H9 (cell line): ENCODE measurements around the gene HARS1. TPM values are rescaled to one million over a fixed set of nuclear protein-coding genes. Genes with fewer than 3 reads are reported as not detected.

ENCODE experiments used
- DNase-seq: peaks from one replicate; pipeline ENCODE4 v3.0.0-alpha.2; 2017
- H2AFZ ChIP-seq: one replicate; pipeline ENCODE4 v1.6.1; 2013; ENCODE audit warnings: mild to moderate bottlenecking, low read length, control low read depth, moderate library complexity
- H2AK5ac ChIP-seq: 2 replicates; pipeline ENCODE4 v1.6.1; 2013; ENCODE audit warnings: low read length, control low read depth, mixed read lengths; ENCODE audit not compliant: insufficient read length
- H2BK120ac ChIP-seq: one replicate; pipeline ENCODE4 v1.6.1; 2013; ENCODE audit warnings: low read depth, mild to moderate bottlenecking, low read length, control low read depth, inconsistent platforms; ENCODE audit not compliant: poor library complexity, severe bottlenecking
- H2BK12ac ChIP-seq: 2 replicates; pipeline ENCODE4 v1.6.1; 2013; ENCODE audit warnings: low read length, control low read depth, mixed read lengths, low read depth; ENCODE audit not compliant: insufficient read length
- H2BK15ac ChIP-seq: 2 replicates; pipeline ENCODE4 v1.6.1; 2013; ENCODE audit warnings: low read depth, low read length, control low read depth
- H2BK20ac ChIP-seq: one replicate; pipeline ENCODE4 v1.6.1; 2013; ENCODE audit warnings: low read depth, mild to moderate bottlenecking, low read length, control low read depth, inconsistent platforms; ENCODE audit not compliant: poor library complexity, severe bottlenecking
- H2BK5ac ChIP-seq: 2 replicates; pipeline ENCODE4 v1.6.1; 2013; ENCODE audit warnings: low read length, control low read depth, mixed read lengths; ENCODE audit not compliant: insufficient read length
- H3K14ac ChIP-seq: 2 replicates; pipeline ENCODE4 v1.6.1; 2013; ENCODE audit warnings: low read length, control low read depth; ENCODE audit not compliant: insufficient read depth
- H3K18ac ChIP-seq: 2 replicates; pipeline ENCODE4 v1.6.1; 2013; ENCODE audit warnings: low read depth, mild to moderate bottlenecking, mixed read lengths, low read length, control low read depth; ENCODE audit not compliant: insufficient read length
- H3K23ac ChIP-seq: 2 replicates; pipeline ENCODE4 v1.6.1; 2013; ENCODE audit warnings: low read length, control low read depth, mixed read lengths, low read depth; ENCODE audit not compliant: insufficient read length
- H3K23me2 ChIP-seq: 2 replicates; pipeline ENCODE4 v1.6.1; 2013; ENCODE audit warnings: low read depth, mild to moderate bottlenecking, mixed read lengths, low read length, control low read depth; ENCODE audit not compliant: insufficient read length, poor library complexity, severe bottlenecking
- H3K27ac ChIP-seq: 2 replicates; pipeline ENCODE4 v1.5.1; 2013; ENCODE audit warnings: low read length, control low read depth, mixed read lengths, low read depth; ENCODE audit not compliant: insufficient read length
- H3K27me3 ChIP-seq: 2 replicates; pipeline ENCODE4 v1.6.1; 2013; ENCODE audit warnings: low read length, control low read depth, inconsistent platforms; ENCODE audit not compliant: insufficient read depth
- H3K4ac ChIP-seq: 2 replicates; pipeline ENCODE4 v1.6.1; 2013; ENCODE audit warnings: low read depth, mild to moderate bottlenecking, control low read depth, inconsistent platforms, low read length, moderate library complexity
- H3K4me1 ChIP-seq: 2 replicates; pipeline ENCODE4 v1.6.1; 2013; ENCODE audit warnings: low read length, control low read depth, inconsistent platforms; ENCODE audit not compliant: insufficient read depth
- H3K4me2 ChIP-seq: 2 replicates; pipeline ENCODE4 v1.6.1; 2013; ENCODE audit warnings: low read length, control low read depth, mixed read lengths; ENCODE audit not compliant: insufficient read length, insufficient read depth
- H3K56ac ChIP-seq: 2 replicates; pipeline ENCODE4 v1.6.1; 2013; ENCODE audit warnings: low read depth, mild to moderate bottlenecking, mixed read lengths, low read length, control low read depth; ENCODE audit not compliant: insufficient read length
- H3K79me1 ChIP-seq: 2 replicates; pipeline ENCODE4 v1.6.1; 2013; ENCODE audit warnings: low read depth, mild to moderate bottlenecking, moderate library complexity, low read length, control low read depth, inconsistent platforms; ENCODE audit not compliant: insufficient read depth, poor library complexity, severe bottlenecking
- H3K79me2 ChIP-seq: 2 replicates; pipeline ENCODE4 v1.6.1; 2013; ENCODE audit warnings: low read length, control low read depth, inconsistent platforms; ENCODE audit not compliant: insufficient read depth
- H3K9ac ChIP-seq: 2 replicates; pipeline ENCODE4 v1.6.1; 2013; ENCODE audit warnings: low read length, control low read depth, mixed read lengths; ENCODE audit not compliant: insufficient read length; ENCODE audit errors: extremely low read depth
- H3K9me3 ChIP-seq: one replicate; pipeline ENCODE4 v1.6.1; 2013; ENCODE audit warnings: low read depth, low read length, inconsistent platforms; ENCODE audit not compliant: control insufficient read depth
- H3T11ph ChIP-seq: one replicate; pipeline ENCODE4 v1.6.1; 2013; ENCODE audit warnings: mild to moderate bottlenecking, low read length, control low read depth, inconsistent platforms
- H4K20me1 ChIP-seq: one replicate; pipeline ENCODE4 v1.6.1; 2013; ENCODE audit not compliant: control insufficient read depth, insufficient read length, insufficient read depth
- H4K5ac ChIP-seq: 2 replicates; pipeline ENCODE4 v1.6.1; 2013; ENCODE audit warnings: low read depth, mild to moderate bottlenecking, mixed read lengths, low read length, control low read depth; ENCODE audit not compliant: insufficient read length
- H4K8ac ChIP-seq: replicated peaks from 2 replicates; pipeline ENCODE4 v1.6.1; 2013; ENCODE audit warnings: low read length, control low read depth, mixed read lengths, low read depth; ENCODE audit not compliant: insufficient read length
- H4K91ac ChIP-seq: 2 replicates; pipeline ENCODE4 v1.6.1; 2013; ENCODE audit warnings: low read depth, mild to moderate bottlenecking, moderate library complexity, mixed read lengths, low read length, control low read depth; ENCODE audit not compliant: insufficient read length
- H3K27ac Mint-ChIP-seq, 3 experiments: 2 replicates in 2 of 3; 3 replicates in 1 of 3; pipeline ENCODE4 v1.8.0; 2020 to 2021; ENCODE audit warnings: mixed read lengths in 3 of 3, mild to moderate bottlenecking in 1 of 3, moderate library complexity in 1 of 3
- H3K27me3 Mint-ChIP-seq: 2 replicates; pipeline ENCODE4 v1.8.0; 2021; ENCODE audit warnings: low read depth, mild to moderate bottlenecking, moderate library complexity, mixed read lengths
- H3K36me3 Mint-ChIP-seq, 3 experiments: 2 replicates in 2 of 3; 3 replicates in 1 of 3; pipeline ENCODE4 v1.8.0; 2020 to 2021; ENCODE audit warnings: low read depth in 3 of 3, mixed read lengths in 3 of 3; ENCODE audit not compliant: insufficient read depth in 1 of 3
- H3K4me1 Mint-ChIP-seq, 2 experiments: 2 replicates each; pipeline ENCODE4 v1.8.0; 2020; ENCODE audit warnings: mixed read lengths in 2 of 2
- H3K4me3 Mint-ChIP-seq, 2 experiments: 2 replicates in 1 of 2; 3 replicates in 1 of 2; pipeline ENCODE4 v1.8.0; 2020 to 2021; ENCODE audit warnings: mild to moderate bottlenecking in 2 of 2, mixed read lengths in 2 of 2, moderate library complexity in 1 of 2
- H3K9me3 Mint-ChIP-seq, 2 experiments: 2 replicates in 1 of 2; 3 replicates in 1 of 2; pipeline ENCODE4 v1.8.0; 2020; ENCODE audit warnings: mild to moderate bottlenecking in 2 of 2, mixed read lengths in 2 of 2, moderate library complexity in 1 of 2
- CTCF ChIP-seq: fragments of 200-600 bp; sonication (generic); conservative IDR thresholded peaks from 3 replicates; pipeline ENCODE4 v1.8.0; 2021; ENCODE audit warnings: antibody characterized with exemption, mild to moderate bottlenecking
- WGBS: extraction: QIAGEN DNeasy Blood & Tissue Kit; methylation state at CpG from one replicate; pipeline ENCODE4 v1.1.7; 2013; ENCODE audit warnings: missing lambda C conversion rate, low lambda C conversion rate, mixed read lengths; ENCODE audit not compliant: insufficient read length; ENCODE audit errors: extremely low coverage; 5-methylcytosine and 5-hydroxymethylcytosine counted together
- total RNA-seq: library from RNA; stranded (reverse); gene quantifications from 2 replicates; pipeline ENCODE4 v1.2.1, GENCODE V29; 2021

HARS1 gene
- total RNA-seq, 1 experiment from 2014 or later = 70.2 TPM

GRCh38 chr5:140635291-140636257 is 55.6 kb downstream of the HARS1 start:
- Histone ChIP-seq H2BK120ac (no peak overlapping the region), H4K20me1 (no peaks in the 10 kb centered on the region), H3K79me2 (no peaks in the 10 kb centered on the region), H3K4me2 (no peak overlapping the region), H3K18ac (no peak overlapping the region), H3K23ac (no peak overlapping the region), H3K27me3 (no peaks in the 10 kb centered on the region), H3K27ac (no peak overlapping the region), H4K8ac (no peak overlapping the region), H3K14ac (no peak overlapping the region), H3K56ac (no peak overlapping the region), H4K91ac (no peak overlapping the region), H2BK15ac (no peak overlapping the region), H3K4me1 (no peaks in the 10 kb centered on the region), H2BK12ac (no peak overlapping the region), H3K4ac (no peak overlapping the region), H3K23me2 (peaks cover 6% of the 10 kb centered on the region), H3K9me3 (peaks cover 4% of the 10 kb centered on the region), H2AK5ac (no peak overlapping the region), H2BK5ac (no peak overlapping the region), H3K9ac (no peak overlapping the region), H2AFZ (no peak overlapping the region), H3K79me1 (no peaks in the 10 kb centered on the region), H2BK20ac (no peak overlapping the region), H3T11ph (no peak overlapping the region), H4K5ac (no peak overlapping the region)
- Mint-ChIP-seq H3K9me3 (peaks cover 11 to 17% of the 10 kb centered on the region in 2 experiments), H3K4me3 (no peak overlapping the region), H3K4me1 (peaks cover 19 to 21% of the 10 kb centered on the region in 2 experiments), H3K27ac (no peak overlapping the region), H3K36me3 (peaks cover 0 to 6% (median 5%) of the 10 kb centered on the region in 3 experiments; a peak in 2 of 7 replicates), H3K27me3 (peaks cover 5% of the 10 kb centered on the region)
- no peak for DNase-seq
- no CpG with 5 or more reads among the region's 8 CpGs for WGBS
- no peak for TF ChIP-seq CTCF
